ENCODE measurements around the gene STAG3.
"Not testable (repeated sequence)": the region's sequence is repeated elsewhere in the genome, so short reads cannot be mapped to it uniquely, and the experiment has no call there.

The STAG3 gene

GRCh38 chr7:100177045-100178001 lies at the start of gene STAG3, which contains the start of gene GPC2:
Gene STAG3 (plus strand): TSS chr7:100177918. CDS start chr7:100180557, 2,639 bp downstream.
Gene GPC2 (minus strand): TSS chr7:100177381. CDS start chr7:100177199, 182 bp downstream.
- POLR2A ChIA-PET = interaction anchor here (0.5 to 1.7 kb wide), 8 partner anchors 10 to 76 kb away, joined by 3 to 12 read pairs (median 3); partner anchors contain the start of genes AP4M1, GAL3ST4 and LAMTOR4
- DNase-seq (ENCODE audit: extremely low spot score) = peak; percentile 96
- CTCF ChIA-PET = interaction anchor here (0.6 to 1.3 kb wide), 5 partner anchors 10 to 391 kb away, joined by 3 to 6 read pairs (median 4); no protein-coding TSS in a partner anchor
- TF ChIP-seq SUZ12 (IDR thresholded peaks at IDR 0.05) (no peak), FOXK2 (IDR thresholded peaks at IDR 0.05) (no peak), L3MBTL2 (conservative IDR thresholded peaks at IDR 0.05) (peak; percentile 99), ARNT (IDR thresholded peaks at IDR 0.05) (no peak), ELF4 (IDR thresholded peaks at IDR 0.05) (no peak), FOXM1 (IDR thresholded peaks at IDR 0.05; ENCODE audit: borderline replicate concordance) (no peak), HDGF (IDR thresholded peaks at IDR 0.05; ENCODE audit: borderline replicate concordance) (0 out of 2 replicates have a peak, but pooled peaks have one; percentile 42)

GRCh38 chr7:100128637-100128963 lies 49.1 kb upstream of the STAG3 start:
- ChIA-PET POLR2A (interaction anchor here (0.6 to 2.7 kb wide), 10 partner anchors 12 to 149 kb away, joined by 3 to 16 read pairs (median 4); partner anchors contain the start of genes AP4M1, LAMTOR4, MCM7 and ZKSCAN1), CTCF (interaction anchor here (0.6 kb wide), 1 partner anchor 46 kb away, joined by 3 read pairs; no protein-coding TSS in a partner anchor)
- DNase-seq (ENCODE audit: extremely low spot score) = no peak
- TF ChIP-seq CTBP1 (IDR thresholded peaks at IDR 0.05; ENCODE audit: borderline replicate concordance) (no peak), FOXK2 (IDR thresholded peaks at IDR 0.05) (no peak), LEF1 (IDR thresholded peaks at IDR 0.05; ENCODE audit: borderline replicate concordance) (no peak), FOXM1 (IDR thresholded peaks at IDR 0.05; ENCODE audit: borderline replicate concordance) (no peak), ARNT (IDR thresholded peaks at IDR 0.05) (no peak), TARDBP (IDR thresholded peaks at IDR 0.05) (no peak), SP1 (IDR thresholded peaks at IDR 0.05) (no peak), SUZ12 (IDR thresholded peaks at IDR 0.05) (no peak), L3MBTL2 (conservative IDR thresholded peaks at IDR 0.05) (no peak), ZNF384 (IDR thresholded peaks at IDR 0.05) (no peak), FOXA1 (IDR thresholded peaks at IDR 0.05) (no peak), PKNOX1 (IDR thresholded peaks at IDR 0.05) (no peak), NFRKB (IDR thresholded peaks at IDR 0.05) (no peak), ELF4 (IDR thresholded peaks at IDR 0.05) (no peak), HDGF (IDR thresholded peaks at IDR 0.05; ENCODE audit: borderline replicate concordance) (no peak)

- CTCF ChIA-PET = interaction anchor here (0.7 to 1.8 kb wide), 10 partner anchors 9 to 298 kb away, joined by 3 to 8 read pairs (median 6); partner anchors contain the start of genes GAL3ST4, LAMTOR4 and ZCWPW1
- POLR2A ChIA-PET = interaction anchor here (1.0 to 2.7 kb wide), 4 partner anchors 8 to 118 kb away, joined by 3 to 16 read pairs (median 3); partner anchors contain the start of genes AP4M1 and MCM7
- DNase-seq (ENCODE audit: extremely low spot score) = not testable (repeated sequence)
These were observed 47.5 kb upstream of the STAG3 start for GRCh38 chr7:100130220-100130607.

GRCh38 chr7:100130608-100131453 lies 46.9 kb upstream of the STAG3 start:
- TF ChIP-seq L3MBTL2 (conservative IDR thresholded peaks at IDR 0.05) (0 out of 2 replicates have a peak, but pooled peaks have one; percentile 18), FOXA1 (IDR thresholded peaks at IDR 0.05) (no peak)
- ChIA-PET POLR2A (interaction anchor here (1.0 to 2.7 kb wide), 5 partner anchors 8 to 119 kb away, joined by 3 to 16 read pairs (median 3); partner anchors contain the start of genes AP4M1, MCM7 and ZKSCAN1), CTCF (interaction anchor here (0.7 to 1.8 kb wide), 13 partner anchors 8 to 298 kb away, joined by 3 to 8 read pairs (median 5); partner anchors contain the start of genes GAL3ST4, LAMTOR4 and ZCWPW1)
- peak; percentile 77 for DNase-seq (ENCODE audit: extremely low spot score)

GRCh38 chr7:100132126-100132525 lies 45.6 kb upstream of the STAG3 start:
- no peak for DNase-seq (ENCODE audit: extremely low spot score)
- POLR2A ChIA-PET = interaction anchor here (0.7 to 1.4 kb wide), 5 partner anchors 16 to 215 kb away, joined by 3 to 9 read pairs (median 3); partner anchors contain the start of genes AP4M1, LAMTOR4 and MCM7
- CTCF ChIA-PET = interaction anchor here (0.6 to 1.9 kb wide), 11 partner anchors 9 to 279 kb away, joined by 3 to 13 read pairs (median 6); partner anchors contain the start of gene PVRIG
- no peak for TF ChIP-seq SP1 (IDR thresholded peaks at IDR 0.05)
- no peak for TF ChIP-seq PKNOX1 (IDR thresholded peaks at IDR 0.05)
- TF ChIP-seq HDGF (IDR thresholded peaks at IDR 0.05; ENCODE audit: borderline replicate concordance) = no peak
- no peak for TF ChIP-seq ELF4 (IDR thresholded peaks at IDR 0.05)

- TF ChIP-seq BHLHE40 (IDR thresholded peaks at IDR 0.05; ENCODE audit: borderline replicate concordance) (no peak), HDGF (IDR thresholded peaks at IDR 0.05; ENCODE audit: borderline replicate concordance) (no peak), FOXK2 (IDR thresholded peaks at IDR 0.05) (no peak), CTBP1 (IDR thresholded peaks at IDR 0.05; ENCODE audit: borderline replicate concordance) (no peak), SUZ12 (IDR thresholded peaks at IDR 0.05) (no peak), FOXM1 (IDR thresholded peaks at IDR 0.05; ENCODE audit: borderline replicate concordance) (no peak), NFRKB (IDR thresholded peaks at IDR 0.05) (no peak), PKNOX1 (IDR thresholded peaks at IDR 0.05) (no peak), FOXA1 (IDR thresholded peaks at IDR 0.05) (no peak), L3MBTL2 (conservative IDR thresholded peaks at IDR 0.05) (no peak), ARNT (IDR thresholded peaks at IDR 0.05) (no peak), TARDBP (IDR thresholded peaks at IDR 0.05) (no peak), LEF1 (IDR thresholded peaks at IDR 0.05; ENCODE audit: borderline replicate concordance) (no peak), ELF4 (IDR thresholded peaks at IDR 0.05) (no peak), SP1 (IDR thresholded peaks at IDR 0.05) (no peak), ZNF384 (IDR thresholded peaks at IDR 0.05) (no peak)
- CTCF ChIA-PET = interaction anchor here (0.6 to 1.9 kb wide), 14 partner anchors 8 to 279 kb away, joined by 3 to 13 read pairs (median 6); partner anchors contain the start of genes LAMTOR4 and PVRIG
- DNase-seq (ENCODE audit: extremely low spot score) = peak; percentile 78
- POLR2A ChIA-PET = interaction anchor here (0.7 to 1.4 kb wide), 5 partner anchors 16 to 214 kb away, joined by 3 to 9 read pairs (median 3); partner anchors contain the start of genes AP4M1, LAMTOR4 and MCM7
These were observed 45.0 kb upstream of the STAG3 start for GRCh38 chr7:100132697-100133151.
